Measurements from ENCODE around the gene ADCK2.

Gene ADCK2

DNA sequence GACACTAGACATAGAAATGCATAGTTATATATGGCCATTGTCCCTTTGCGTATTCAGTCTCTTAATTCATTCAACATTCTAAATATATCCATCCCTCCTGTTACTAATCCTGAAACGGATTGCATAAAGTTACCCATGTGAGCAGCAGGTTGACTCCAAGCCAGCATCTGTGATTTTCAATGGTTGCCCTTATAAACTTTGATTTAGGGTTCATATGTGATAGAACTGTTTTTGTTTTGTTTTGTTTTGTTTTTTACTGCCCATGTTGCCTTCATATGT is 18.7 kb upstream of the ADCK2 start:
- DNase-seq (ENCODE audit: low spot score) (no peak), ATAC-seq (ENCODE audit: low read depth) (no peak)
- Histone ChIP-seq H3K4me1 (ENCODE audit: insufficient read depth, poor library complexity, severe bottlenecking) (peaks cover 21% of the 10 kb centered on the region), H3K27me3 (ENCODE audit: insufficient read depth, poor library complexity, severe bottlenecking) (no peaks in the 10 kb centered on the region), H3K36me3 (ENCODE audit: low read depth) (no peaks in the 10 kb centered on the region), H3K27ac (ENCODE audit: poor library complexity, severe bottlenecking) (no peak overlapping the region), H3K4me3 (ENCODE audit: severe bottlenecking) (no peak overlapping the region), H3K9me3 (ENCODE audit: severe bottlenecking) (no peaks in the 10 kb centered on the region)
- TF ChIP-seq, protein P1, sequence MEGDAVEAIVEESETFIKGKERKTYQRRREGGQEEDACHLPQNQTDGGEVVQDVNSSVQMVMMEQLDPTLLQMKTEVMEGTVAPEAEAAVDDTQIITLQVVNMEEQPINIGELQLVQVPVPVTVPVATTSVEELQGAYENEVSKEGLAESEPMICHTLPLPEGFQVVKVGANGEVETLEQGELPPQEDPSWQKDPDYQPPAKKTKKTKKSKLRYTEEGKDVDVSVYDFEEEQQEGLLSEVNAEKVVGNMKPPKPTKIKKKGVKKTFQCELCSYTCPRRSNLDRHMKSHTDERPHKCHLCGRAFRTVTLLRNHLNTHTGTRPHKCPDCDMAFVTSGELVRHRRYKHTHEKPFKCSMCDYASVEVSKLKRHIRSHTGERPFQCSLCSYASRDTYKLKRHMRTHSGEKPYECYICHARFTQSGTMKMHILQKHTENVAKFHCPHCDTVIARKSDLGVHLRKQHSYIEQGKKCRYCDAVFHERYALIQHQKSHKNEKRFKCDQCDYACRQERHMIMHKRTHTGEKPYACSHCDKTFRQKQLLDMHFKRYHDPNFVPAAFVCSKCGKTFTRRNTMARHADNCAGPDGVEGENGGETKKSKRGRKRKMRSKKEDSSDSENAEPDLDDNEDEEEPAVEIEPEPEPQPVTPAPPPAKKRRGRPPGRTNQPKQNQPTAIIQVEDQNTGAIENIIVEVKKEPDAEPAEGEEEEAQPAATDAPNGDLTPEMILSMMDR (IDR thresholded peaks at IDR 0.05; ENCODE audit: poor library complexity, severe bottlenecking): no peak

DNA sequence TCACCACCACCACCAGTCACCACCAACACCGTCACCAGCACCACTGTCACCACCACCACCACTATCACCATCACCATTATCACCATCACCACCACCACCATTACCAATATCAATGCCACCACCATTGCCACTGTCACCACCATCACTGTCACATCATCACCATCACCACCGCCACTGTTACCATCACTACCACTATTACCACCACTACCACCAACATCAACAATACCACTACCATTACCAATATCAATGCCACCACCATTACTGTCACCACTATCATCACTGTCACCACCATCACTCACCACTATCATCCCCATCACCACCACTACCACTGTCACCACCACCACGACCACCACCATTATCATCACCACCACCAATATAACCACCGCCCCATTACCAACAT is 18.1 kb upstream of the ADCK2 start:
- DNase-seq (ENCODE audit: low spot score) (no peak), ATAC-seq (ENCODE audit: low read depth) (no peak)
- TF ChIP-seq, protein P1 (IDR thresholded peaks at IDR 0.05; ENCODE audit: poor library complexity, severe bottlenecking): no peak
- Histone ChIP-seq H3K27ac (ENCODE audit: poor library complexity, severe bottlenecking) (no peak overlapping the region), H3K4me3 (ENCODE audit: severe bottlenecking) (no peak overlapping the region), H3K27me3 (ENCODE audit: insufficient read depth, poor library complexity, severe bottlenecking) (no peaks in the 10 kb centered on the region), H3K9me3 (ENCODE audit: severe bottlenecking) (no peaks in the 10 kb centered on the region), H3K4me1 (ENCODE audit: insufficient read depth, poor library complexity, severe bottlenecking) (peaks cover 16% of the 10 kb centered on the region), H3K36me3 (ENCODE audit: low read depth) (no peaks in the 10 kb centered on the region)

DNA sequence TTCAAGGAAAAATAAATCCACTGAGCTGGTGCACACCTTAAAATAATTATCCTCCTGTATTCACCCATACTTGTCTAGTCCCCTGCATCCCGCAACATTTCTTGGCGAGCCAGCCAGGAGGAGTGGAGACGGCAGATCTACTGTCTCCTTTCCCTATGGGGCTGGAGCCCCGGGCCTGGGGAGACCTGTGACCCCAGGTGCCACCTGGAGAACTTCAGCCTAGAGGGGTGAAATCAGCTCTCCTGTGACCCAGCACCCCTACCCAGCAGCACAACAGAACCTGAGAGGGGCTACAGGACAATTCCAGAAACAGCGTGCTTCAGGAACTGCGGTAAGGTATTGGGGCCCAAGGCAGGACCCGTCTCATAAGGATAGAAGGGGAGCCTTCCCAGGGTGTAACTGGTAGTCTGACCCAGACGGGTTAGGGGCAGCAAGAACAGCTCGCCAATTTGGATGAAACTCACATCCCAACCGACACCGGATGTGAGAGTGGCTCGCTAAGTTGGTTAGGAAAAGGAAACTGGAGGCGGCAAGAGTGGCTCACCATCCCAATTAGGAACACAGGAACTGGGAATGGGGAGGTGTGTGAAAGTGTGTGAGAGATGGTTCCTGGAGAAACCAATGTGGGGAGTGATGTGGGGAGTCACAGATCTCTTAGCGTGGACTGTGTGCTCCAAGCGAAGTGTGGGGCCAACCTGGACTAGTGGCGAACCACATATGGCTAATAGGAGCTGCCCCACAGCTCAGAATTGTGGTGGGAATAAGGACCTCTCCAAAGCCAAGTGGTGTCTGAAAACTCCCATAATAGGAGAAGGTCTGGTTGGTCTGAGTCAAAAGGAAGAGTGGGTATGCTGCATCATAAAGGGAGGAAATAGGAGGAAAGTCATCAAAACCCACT is 17.0 kb upstream of the ADCK2 start:
- Histone ChIP-seq H3K36me3 (ENCODE audit: low read depth) (no peaks in the 10 kb centered on the region), H3K4me1 (ENCODE audit: insufficient read depth, poor library complexity, severe bottlenecking) (peaks cover 7% of the 10 kb centered on the region), H3K4me3 (ENCODE audit: severe bottlenecking) (no peak overlapping the region), H3K27ac (ENCODE audit: poor library complexity, severe bottlenecking) (no peak overlapping the region), H3K9me3 (ENCODE audit: severe bottlenecking) (no peaks in the 10 kb centered on the region), H3K27me3 (ENCODE audit: insufficient read depth, poor library complexity, severe bottlenecking) (no peaks in the 10 kb centered on the region)
- no peak for ATAC-seq (ENCODE audit: low read depth)
- TF ChIP-seq, protein P1 (IDR thresholded peaks at IDR 0.05; ENCODE audit: poor library complexity, severe bottlenecking): no peak
- no peak for DNase-seq (ENCODE audit: low spot score)

DNA sequence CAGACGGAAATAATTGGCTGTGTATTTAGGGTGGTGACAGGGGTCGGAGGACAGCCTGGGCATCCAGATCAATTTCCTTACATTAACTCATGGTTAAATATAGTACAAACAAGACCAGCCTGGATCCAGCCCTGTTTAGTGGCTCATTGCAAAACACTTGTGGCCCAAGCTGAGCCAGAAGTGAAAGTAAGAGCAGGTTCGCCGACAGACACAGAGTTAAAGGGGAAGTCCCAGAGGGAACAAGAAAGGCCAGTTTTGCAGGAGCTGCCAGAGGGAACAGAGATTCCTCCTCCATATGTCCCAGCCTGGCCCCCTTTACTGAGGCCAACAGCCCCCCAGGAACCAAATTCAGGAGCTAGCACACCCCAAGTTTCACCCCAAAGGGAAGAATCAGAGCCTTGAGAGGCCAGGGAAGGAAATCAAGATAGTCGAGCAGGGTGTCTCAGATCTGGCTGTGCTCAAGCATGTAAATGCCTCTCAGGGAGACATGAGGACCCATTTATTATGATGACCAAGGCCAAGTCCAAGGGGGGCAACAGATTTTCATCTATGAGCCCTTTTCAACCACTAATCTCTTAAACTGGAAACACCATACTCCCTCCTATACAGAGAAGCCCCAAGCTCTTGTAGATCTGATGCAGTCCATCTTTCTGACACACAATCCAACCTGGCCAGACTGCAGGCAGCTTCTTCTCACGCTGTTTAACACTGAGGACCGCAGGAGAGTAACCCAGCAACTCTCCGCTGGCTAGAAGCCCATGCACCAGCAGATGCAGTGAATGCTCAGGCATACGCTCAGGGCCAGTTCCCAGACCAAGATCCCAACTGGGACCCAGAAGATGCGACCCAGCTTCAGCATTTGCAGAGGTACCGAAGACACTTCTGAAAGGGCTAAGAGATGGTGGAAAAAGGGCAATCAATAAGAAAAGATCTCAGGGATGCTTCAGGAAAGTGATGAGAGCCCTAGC is 15.9 kb upstream of the ADCK2 start:
- Histone ChIP-seq H3K36me3 (ENCODE audit: low read depth) (no peaks in the 10 kb centered on the region), H3K9me3 (ENCODE audit: severe bottlenecking) (no peaks in the 10 kb centered on the region), H3K27ac (ENCODE audit: poor library complexity, severe bottlenecking) (no peak overlapping the region), H3K27me3 (ENCODE audit: insufficient read depth, poor library complexity, severe bottlenecking) (no peaks in the 10 kb centered on the region), H3K4me3 (ENCODE audit: severe bottlenecking) (peak overlapping the region; percentile 8), H3K4me1 (ENCODE audit: insufficient read depth, poor library complexity, severe bottlenecking) (no peaks in the 10 kb centered on the region)
- DNase-seq (ENCODE audit: low spot score) (no peak), ATAC-seq (ENCODE audit: low read depth) (peak; percentile 77)
- TF ChIP-seq, protein P1 (IDR thresholded peaks at IDR 0.05; ENCODE audit: poor library complexity, severe bottlenecking): no peak
